ENCODE results near the gene BHLHE23. TPM values are rescaled to one million over a fixed set of nuclear protein-coding genes. Genes with fewer than 3 reads are reported as not detected.
"Not testable (repeated sequence)": the region's sequence is repeated elsewhere in the genome, so short reads cannot be mapped to it uniquely, and the experiment has no call there.

BHLHE23 gene
- total and polyA plus RNA-seq, 3 donors from 2014 or later, result 5.3 to 6.6 TPM; not detected in 1

- WGBS, 2 donors, result 43 to 63% methylated on average over 26 of the region's 26 CpGs
- Histone ChIP-seq H3K4me3 (peak overlapping the region; percentile 39 to 40), H3K36me3 (ENCODE audit: low read depth, missing control alignments) (no peaks in the 10 kb centered on the region), H3K4me1 (no peaks in the 10 kb centered on the region), H3K27ac (no peak overlapping the region), H3K27me3 (no peaks in the 10 kb centered on the region), H3K9me3 (no peaks in the 10 kb centered on the region)
- TF ChIP-seq, protein P1, sequence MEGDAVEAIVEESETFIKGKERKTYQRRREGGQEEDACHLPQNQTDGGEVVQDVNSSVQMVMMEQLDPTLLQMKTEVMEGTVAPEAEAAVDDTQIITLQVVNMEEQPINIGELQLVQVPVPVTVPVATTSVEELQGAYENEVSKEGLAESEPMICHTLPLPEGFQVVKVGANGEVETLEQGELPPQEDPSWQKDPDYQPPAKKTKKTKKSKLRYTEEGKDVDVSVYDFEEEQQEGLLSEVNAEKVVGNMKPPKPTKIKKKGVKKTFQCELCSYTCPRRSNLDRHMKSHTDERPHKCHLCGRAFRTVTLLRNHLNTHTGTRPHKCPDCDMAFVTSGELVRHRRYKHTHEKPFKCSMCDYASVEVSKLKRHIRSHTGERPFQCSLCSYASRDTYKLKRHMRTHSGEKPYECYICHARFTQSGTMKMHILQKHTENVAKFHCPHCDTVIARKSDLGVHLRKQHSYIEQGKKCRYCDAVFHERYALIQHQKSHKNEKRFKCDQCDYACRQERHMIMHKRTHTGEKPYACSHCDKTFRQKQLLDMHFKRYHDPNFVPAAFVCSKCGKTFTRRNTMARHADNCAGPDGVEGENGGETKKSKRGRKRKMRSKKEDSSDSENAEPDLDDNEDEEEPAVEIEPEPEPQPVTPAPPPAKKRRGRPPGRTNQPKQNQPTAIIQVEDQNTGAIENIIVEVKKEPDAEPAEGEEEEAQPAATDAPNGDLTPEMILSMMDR (IDR thresholded peaks at IDR 0.05), result no peak
- no peak for TF ChIP-seq POLR2A (IDR thresholded peaks at IDR 0.05)
- intact Hi-C loops (cut with DNase I; ENCODE audit: low total_unique reads), result no loop called here
- peak; percentile 51 for DNase-seq
Measured at GRCh38 chr20:63037669-63038268, 31.0 kb upstream of the BHLHE23 start.

GRCh38 chr20:63036291-63036690 lies 29.5 kb upstream of the BHLHE23 start:
- Histone ChIP-seq H3K4me3 (no peak overlapping the region), H3K4me1 (no peaks in the 10 kb centered on the region), H3K9me3 (no peaks in the 10 kb centered on the region), H3K27ac (no peak overlapping the region), H3K27me3 (no peaks in the 10 kb centered on the region), H3K36me3 (ENCODE audit: low read depth, missing control alignments) (no peaks in the 10 kb centered on the region)
- intact Hi-C loops (cut with DNase I; ENCODE audit: low total_unique reads), result no loop called here
- 52 to 54% methylated on average over 18 to 19 of the region's 19 CpGs for WGBS, 2 donors
- TF ChIP-seq POLR2A (IDR thresholded peaks at IDR 0.05), result no peak
- TF ChIP-seq, protein P1 (IDR thresholded peaks at IDR 0.05), result no peak
- DNase-seq, result no peak

GRCh38 chr20:63035603-63036185 lies 28.9 kb upstream of the BHLHE23 start:
- intact Hi-C loops (cut with DNase I; ENCODE audit: low total_unique reads), result no loop called here
- TF ChIP-seq, protein P1 (IDR thresholded peaks at IDR 0.05), result no peak
- no peak for TF ChIP-seq POLR2A (IDR thresholded peaks at IDR 0.05)
- H3K9me3 ChIP-seq, result no peaks in the 10 kb centered on the region
- H3K36me3 ChIP-seq (ENCODE audit: low read depth, missing control alignments), result no peaks in the 10 kb centered on the region
- H3K4me1 ChIP-seq, result no peaks in the 10 kb centered on the region
- DNase-seq, result no peak
- WGBS, 2 donors, result 85 to 92% methylated on average over 17 to 23 of the region's 23 CpGs
- no peak overlapping the region for H3K27ac ChIP-seq
- no peaks in the 10 kb centered on the region for H3K27me3 ChIP-seq
- H3K4me3 ChIP-seq, result no peak overlapping the region

GRCh38 chr20:63034710-63035602 lies 28.2 kb upstream of the BHLHE23 start:
- H3K9me3 ChIP-seq; H3K27ac ChIP-seq; H3K36me3 ChIP-seq (ENCODE audit: low read depth, missing control alignments); H3K27me3 ChIP-seq; H3K4me1 ChIP-seq; DNase-seq; intact Hi-C loops (cut with DNase I; ENCODE audit: low total_unique reads); H3K4me3 ChIP-seq: not testable (repeated sequence)
- WGBS, 2 donors, result 86 to 88% methylated on average over 17 to 42 of the region's 44 CpGs
